Ureter (tissue), 1 donor: Measurements from ENCODE around the gene DACT1. TPM values are rescaled to one million over a fixed set of nuclear protein-coding genes. Genes with fewer than 3 reads are reported as not detected.
A peak's percentile ranks its signal among the peaks of the same experiment; 100 is the strongest.

Source experiments
- DNase-seq: peaks from one replicate; pipeline ENCODE4 v3.0.0-alpha.2; 2020; ENCODE audit warnings: low spot score
- total RNA-seq: library from RNA; stranded (reverse); gene quantifications from one replicate; pipeline ENCODE4 v1.2.4, GENCODE V29; 2023
- donor health status: DM: yes; HTN: yes; CAD: no.

DACT1 gene
- total RNA-seq, 1 donor from 2014 or later = 13.5 TPM

DNA sequence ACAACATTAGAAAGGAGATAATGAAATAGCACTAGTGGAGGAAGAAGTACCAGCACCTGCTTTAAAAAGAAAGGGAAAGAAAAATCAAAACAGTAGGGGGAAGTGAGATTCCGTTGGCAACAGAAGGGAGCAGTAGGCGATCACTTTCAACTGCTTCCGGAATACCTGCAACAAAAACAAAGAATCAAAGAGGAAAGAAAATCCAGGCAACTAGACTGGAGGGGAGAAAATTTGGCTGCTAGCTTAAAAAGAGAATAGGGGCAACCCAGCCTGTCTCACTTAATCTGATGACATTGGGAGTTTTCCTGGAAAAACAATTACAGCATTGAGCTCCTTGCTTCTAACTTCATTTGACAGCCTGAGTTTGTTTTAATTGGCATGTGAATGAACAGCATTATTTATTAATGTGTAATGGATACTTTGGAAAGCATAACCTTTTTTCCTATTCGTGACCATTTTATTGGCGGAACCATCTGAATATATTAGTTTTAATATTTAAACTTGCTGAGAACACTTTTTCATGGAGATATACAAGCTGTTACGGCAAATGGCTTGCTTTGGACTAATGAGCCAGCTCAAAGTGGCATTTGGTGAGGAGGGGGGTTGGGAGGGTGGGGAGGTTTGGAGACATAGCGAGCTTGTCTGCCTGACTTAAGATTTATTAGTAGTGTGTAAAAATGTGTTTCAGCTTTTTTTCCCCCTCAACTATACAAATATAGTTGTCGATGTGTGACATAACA is 2.5 kb upstream of the DACT1 start:
- no peak for DNase-seq

DNA sequence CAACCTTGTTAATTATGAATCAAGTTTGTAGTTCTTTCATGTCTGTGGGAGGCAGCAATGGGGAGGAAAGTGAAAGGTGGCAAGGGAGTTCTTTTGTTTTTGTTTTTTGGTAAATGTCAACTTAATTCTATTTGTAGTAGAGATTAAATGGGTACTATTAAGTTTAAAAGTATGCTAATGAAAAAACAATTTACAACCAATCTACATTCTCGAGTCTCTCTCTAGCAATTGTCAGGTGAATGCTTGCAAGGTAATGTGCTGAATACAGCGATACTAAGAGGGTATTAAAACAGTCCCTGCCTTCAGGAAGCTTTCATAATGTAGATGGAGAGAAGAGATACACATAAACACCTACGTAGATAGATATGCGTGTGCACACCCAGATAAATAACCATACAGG is 1.6 kb upstream of the DACT1 start:
- DNase-seq = no peak

DNA sequence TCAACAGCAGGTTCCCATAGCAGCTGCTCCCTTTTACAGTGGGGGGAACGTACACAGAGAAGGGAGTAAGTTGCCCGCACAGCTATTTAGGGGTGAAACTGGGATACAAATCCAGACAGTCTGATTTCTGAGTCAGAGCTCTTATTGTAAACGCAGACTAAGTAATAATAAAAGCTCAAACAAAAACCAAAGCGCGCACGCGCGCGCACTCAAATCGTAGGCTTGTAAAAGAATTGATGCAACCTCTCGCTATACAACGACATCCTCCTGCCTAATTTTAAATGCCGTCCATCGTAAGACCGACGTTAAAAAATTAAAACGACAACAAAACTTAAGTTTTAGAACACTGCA is 747 bp upstream of the DACT1 start:
- peak; percentile 58 for DNase-seq

DNA sequence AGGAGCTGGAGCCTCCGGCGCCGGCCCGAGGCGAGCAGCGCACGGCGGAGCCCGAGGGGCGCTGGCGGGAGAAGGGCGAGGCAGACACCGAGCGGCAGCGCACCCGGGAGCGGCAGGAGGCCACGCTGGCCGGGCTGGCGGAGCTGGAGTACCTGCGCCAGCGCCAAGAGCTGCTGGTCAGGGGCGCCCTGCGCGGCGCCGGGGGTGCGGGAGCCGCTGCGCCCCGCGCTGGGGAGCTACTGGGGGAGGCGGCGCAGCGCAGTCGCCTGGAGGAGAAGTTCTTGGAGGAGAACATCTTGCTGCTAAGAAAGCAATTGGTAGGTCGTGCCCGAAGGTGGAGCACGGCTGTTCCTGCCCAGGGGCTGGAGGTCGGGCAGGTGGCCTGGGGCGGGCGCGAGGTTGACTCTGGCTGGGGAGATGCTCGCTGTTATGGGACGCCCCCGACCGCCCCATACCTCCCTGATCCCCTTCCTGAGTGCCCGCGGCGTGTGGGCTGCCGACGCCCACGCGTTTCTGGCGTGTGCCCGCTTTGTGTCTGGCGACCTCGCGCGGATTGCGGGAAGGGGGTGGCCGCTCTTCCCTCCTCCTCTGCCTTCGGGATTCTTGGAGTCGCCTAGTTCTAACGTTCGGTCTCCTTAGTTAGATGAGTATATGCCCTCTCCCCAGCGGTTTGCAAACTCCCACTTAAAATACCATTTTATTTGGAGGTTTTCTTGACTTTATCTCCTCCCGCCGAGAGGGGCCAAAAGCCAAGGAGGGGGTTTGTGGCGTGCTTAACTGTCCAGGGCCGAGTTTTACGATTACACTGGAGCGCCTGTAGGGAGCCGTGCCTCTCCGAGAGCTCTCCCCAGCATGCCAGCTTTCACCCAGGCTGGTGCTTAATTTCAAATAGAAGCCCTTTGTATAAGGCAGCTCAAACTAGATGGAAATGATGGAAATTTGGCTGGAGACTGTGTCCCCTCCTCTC is 752 bp downstream of the DACT1 start:
- no peak for DNase-seq

DNA sequence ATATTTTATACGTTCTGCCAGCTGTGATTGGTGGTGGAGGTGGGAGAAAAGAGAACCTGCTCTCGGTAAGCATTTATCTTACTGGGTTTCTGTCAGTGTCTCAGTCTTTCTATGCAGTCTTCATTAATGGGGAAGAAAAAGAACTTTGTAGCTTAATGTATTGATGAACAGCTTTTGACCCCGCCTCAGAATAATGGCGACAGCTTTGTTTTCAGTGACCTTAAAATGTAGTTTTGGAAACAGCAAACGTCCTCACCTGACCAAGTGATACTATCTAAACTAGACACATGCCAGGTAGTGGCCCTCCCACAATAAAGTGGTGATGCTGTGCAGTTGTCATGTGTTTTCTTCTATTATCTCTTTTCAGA is 1.4 kb downstream of the DACT1 start:
- DNase-seq = no peak

DNA sequence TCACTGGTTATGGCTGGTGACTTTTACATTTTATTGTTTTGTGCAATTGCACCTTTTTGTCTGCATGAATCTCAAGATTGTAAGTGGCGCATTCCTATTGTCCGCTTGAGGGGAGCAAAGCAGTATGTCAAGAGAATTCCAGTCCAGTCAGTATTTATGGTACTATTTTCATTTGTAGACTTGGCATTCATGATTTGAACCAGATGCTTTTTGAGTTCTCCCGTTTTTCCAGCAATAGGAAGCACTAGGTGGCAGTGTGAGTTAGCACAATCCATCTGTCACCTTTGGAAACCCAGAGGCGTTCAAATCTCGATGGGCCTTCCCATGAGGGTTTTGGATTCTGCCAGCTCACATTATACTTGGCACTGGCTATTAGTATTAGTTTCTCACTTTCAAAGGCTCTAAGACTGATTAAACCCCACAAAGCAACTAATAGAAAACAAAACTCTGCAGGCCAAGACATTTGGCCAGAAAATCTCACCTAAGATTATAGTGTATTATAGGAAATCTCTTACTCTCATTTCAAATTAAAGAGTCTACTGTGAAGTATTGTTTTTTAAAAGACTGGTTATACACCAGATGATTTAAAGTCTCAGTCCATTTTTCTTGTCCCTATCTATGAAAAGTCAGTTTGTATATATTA is 2.2 kb downstream of the DACT1 start:
- peak; percentile 65 for DNase-seq

DNA sequence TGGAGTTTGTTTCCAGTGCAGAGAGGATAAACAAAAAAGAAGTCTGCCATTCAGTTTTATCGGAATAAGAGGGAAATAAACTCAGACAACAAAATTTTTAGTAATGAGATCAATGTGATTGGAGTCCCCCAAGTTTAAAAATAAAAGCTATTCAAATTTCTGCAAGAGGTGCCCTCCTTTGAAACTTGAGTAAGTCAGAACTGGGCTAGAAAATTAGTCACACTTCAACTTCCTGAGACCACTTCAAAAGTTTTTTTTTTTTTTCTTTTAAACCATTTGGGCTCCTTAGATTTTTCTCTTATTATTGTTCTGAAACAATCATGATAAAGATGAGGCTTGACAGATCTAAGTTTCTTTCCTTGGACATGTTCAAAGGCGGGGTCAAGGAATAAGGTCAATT is 3.2 kb downstream of the DACT1 start:
- no peak for DNase-seq

DNA sequence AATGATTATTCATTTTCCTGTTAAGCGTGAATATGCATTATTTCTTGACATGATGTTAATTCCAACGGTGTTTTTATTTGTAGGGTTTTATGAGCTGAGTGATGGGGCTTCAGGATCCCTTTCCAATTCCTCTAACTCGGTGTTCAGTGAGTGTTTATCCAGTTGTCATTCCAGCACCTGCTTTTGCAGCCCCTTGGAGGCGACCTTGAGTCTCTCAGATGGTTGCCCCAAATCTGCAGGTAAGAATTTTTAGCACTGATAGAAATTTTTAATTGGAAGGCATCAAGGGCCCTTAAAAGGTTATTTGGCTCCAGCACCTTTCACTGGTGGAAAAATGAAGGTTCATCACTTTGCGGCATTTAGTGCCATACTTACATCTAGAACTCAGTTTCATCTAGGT is 3.7 kb downstream of the DACT1 start:
- no peak for DNase-seq

DNA sequence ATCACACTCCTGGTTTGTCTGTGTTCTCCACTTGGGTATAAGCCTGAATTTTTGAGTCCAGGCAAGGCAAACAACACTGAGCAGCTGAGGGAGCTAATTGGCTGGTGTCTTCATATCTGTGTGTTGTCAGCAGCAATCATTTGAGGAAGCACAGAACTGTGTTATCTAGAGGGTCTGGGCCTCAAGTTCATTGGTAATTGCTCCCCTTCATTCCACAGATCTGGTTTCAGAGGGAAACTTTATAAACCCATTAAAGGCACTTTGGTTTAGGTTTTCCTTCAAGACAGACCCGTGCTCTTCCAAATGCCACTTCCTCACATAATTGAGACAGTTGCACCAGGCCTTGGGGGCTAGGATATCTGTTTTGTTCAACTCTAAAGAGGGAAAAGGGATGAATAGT is 5.6 kb downstream of the DACT1 start:
- DNase-seq = no peak

DNA sequence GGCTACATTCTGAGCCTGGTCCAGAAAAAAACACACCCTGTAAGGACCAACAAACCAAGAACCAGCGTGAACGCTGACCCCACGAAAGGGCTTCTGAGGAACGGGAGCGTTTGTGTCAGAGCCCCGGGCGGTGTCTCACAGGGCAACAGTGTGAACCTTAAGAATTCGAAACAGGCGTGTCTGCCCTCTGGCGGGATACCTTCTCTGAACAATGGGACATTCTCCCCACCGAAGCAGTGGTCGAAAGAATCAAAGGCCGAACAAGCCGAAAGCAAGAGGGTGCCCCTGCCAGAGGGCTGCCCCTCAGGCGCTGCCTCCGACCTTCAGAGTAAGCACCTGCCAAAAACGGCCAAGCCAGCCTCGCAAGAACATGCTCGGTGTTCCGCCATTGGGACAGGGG is 7.9 kb downstream of the DACT1 start:
- no peak for DNase-seq

DNA sequence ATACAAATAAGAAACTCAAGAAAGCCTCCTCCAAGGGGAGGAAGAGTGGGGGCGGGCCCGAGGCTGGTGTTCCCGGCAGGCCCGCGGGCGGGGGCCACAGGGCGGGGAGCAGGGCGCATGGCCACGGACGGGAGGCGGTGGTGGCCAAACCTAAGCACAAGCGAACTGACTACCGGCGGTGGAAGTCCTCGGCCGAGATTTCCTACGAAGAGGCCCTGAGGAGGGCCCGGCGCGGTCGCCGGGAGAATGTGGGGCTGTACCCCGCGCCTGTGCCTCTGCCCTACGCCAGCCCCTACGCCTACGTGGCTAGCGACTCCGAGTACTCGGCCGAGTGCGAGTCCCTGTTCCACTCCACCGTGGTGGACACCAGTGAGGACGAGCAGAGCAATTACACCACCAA is 8.7 kb downstream of the DACT1 start:
- no peak for DNase-seq

DNA sequence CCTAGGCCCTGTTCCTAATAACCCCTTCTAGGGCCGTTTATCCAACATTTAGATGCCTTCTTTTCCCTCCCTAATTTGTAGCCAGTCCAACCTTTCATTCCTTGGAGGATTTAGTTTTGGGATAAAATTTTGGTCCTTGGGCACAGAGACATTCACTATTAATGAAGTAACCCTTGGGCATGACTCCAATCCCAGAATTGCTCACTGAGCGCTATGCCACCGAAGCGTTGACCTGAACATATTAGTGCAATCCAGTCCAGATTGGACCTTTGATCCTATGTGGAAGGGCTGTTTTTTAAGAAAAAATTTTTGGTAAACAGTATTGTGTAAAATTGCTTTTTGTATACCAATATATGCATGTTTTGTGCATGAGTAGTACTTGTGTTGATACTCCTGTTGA is 10.0 kb downstream of the DACT1 start:
- no peak for DNase-seq

DNA sequence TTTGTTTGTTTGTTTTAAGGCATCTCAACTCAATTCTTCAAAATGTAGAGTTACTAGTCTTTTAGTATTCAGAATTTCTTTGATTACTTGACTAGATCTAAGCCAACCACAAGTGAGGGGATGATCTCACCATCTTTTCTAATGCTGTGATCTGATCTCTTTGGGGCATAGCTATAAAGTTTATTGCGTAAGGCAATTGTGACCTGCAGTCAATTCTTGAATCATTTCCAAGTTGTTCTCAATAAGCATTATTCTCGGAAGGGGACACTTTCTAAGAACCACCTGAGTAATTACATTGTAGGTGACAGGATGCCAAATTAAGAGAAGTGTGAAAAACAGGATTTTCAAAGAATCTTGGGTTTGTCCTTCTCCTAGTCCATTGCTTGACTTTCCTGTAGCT is 13.1 kb downstream of the DACT1 start:
- DNase-seq = no peak

DNA sequence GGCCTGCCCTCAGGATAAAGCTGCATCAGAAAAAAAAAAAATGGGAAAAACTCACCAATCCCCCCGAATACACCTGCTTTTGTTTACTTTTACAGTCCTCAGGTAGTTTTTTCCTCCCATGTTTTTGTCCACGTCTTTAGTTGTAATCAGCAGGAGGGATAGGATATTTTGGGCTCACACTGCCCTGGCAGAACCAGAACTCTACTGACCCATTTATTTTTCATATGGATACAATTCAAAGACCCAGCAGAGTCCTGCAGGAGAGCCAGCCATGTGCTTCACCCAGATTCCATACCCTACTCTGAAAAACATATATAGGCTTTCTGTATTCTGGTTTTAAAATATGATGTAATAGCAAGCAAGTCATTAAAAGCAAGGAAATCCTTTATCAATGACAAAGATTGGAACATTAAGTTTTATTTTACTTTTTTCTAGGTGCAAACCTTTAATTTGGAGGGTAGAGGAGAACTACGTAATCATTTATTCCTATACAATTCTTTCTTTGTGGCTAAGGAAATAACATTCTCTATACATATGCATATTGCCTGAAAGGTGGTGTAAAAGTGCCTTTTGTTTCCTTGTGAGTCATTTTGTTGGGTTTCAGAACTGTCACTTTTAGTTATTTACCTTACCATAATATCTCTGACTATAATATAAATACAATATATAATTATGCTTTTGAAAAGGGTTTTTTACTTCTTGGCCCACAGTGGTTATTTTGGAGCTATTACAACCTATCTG is 19.1 kb downstream of the DACT1 start:
- no peak for DNase-seq

DNA sequence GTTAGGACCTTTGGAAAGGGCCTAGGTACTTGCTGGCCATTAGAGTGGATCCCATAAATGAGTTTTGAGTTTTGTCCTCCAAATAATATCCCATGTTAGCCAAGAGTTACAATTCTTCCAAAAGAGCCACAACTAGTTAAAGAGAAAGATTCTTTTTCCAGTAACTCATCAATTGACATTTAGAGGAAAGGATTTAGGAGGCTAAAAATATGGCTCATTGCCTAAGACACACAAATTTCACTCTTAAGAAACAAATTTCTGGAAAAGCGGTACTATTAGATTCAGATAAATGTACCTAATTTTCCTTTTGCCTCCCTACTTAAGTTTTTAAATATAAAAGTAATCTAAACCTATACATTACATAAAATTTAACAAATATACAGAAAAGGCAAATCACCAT is 21.3 kb downstream of the DACT1 start:
- DNase-seq = no peak

DNA sequence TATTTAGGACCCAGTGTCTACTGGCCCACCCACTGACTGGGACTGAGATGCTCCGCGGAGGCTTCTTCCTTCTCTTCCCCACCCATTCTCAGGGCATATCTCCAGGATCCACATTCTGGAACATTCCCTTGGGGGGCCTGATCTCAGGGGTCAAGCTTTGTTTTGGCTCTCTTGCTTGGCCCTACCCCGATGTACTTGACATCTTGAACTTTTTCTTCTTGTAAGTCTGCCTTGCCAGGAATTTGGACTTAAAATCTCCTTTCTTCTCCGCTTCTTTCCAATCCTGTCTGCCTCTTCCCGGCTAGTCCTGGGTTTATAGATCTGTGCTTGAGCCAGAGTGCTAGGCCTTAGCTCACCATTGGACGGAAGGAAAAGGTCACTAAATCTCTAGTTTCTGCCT is 22.1 kb downstream of the DACT1 start:
- DNase-seq = peak; percentile 68

DNA sequence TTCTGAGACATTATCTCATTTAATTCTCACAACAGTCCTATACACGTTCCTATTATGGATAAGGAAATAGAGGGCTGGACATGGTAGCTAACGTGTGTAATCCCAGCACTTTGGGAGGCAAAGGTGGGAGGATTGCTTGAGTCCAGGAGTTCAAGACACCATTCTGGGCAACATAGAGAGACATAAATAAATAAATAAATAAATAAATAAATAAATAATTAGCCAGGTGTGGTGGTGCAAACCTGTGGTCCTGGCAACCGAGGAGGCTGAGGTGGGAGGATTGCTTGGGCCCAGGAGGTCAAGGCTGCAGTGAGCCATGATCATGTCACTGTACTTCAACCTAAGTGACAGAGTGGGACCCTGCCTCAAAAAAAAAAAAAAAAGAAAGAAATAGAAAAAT is 22.6 kb downstream of the DACT1 start:
- DNase-seq = no peak

DNA sequence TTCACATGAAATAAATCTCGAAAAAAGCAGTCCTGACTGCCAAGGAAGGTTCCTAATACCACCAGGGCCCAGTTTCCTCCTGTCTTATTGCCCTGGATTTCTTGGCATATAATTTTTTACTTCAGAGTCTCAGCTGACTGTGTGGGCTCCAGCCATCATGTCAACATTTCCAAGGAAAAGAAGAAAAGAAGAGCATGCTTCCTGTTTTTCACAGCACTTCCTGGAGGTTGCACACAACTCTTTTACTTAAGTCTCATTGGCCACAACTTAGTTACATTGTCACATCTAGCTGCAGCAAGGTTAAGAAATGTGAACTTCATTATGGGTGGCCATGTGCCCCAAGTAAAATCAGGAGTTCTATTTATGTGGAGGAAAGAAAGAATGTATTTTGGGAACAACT is 24.3 kb downstream of the DACT1 start:
- DNase-seq = no peak

DNA sequence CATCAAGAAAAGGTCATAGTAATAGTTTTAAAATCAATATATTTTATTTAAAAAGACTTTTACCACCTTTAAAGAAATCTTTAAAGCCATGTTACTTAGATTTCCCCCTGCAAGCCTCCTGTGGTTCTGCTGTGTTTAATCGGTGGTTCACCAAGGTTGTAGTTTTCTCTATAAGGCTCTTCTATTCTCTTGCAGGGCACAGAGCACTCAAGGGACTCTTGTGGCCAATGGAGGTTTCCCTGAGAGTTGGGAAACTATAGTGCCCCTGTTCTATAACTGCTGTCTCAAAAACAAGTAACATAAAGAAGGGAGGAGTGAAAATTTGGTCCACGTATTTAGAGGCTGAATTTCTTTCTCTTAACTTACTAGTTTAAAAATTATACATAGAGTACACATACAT is 25.0 kb downstream of the DACT1 start:
- no peak for DNase-seq

DNA sequence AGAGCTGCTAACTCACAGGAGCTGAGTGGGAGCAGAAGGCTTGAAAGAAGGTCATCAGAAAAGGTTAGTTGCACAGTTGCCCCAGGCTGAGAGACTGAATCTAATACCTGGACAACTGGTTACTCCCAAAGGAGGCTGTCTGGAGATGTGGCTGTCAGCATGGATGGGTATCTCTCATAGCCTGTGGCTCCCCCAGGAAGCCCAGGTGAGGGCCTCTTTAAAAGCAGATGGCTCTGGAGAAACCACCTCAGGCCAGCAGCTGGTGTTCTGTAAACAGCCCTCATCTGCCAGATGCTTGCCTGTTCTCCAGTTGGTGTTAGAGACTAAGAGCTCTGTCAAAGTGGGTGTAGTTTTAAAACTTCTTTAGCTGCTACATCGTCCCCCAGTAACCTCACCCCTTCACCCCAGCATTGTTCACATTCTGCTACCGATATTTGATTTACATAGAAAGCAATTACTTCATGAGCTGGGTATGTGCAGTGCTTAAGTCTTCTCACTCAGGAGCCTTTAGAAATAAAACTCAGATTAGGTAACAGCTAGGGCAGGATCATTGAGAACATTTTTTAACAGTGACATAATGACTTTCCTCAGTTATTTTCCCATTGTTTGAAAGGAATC is 25.8 kb downstream of the DACT1 start:
- no peak for DNase-seq

DNA sequence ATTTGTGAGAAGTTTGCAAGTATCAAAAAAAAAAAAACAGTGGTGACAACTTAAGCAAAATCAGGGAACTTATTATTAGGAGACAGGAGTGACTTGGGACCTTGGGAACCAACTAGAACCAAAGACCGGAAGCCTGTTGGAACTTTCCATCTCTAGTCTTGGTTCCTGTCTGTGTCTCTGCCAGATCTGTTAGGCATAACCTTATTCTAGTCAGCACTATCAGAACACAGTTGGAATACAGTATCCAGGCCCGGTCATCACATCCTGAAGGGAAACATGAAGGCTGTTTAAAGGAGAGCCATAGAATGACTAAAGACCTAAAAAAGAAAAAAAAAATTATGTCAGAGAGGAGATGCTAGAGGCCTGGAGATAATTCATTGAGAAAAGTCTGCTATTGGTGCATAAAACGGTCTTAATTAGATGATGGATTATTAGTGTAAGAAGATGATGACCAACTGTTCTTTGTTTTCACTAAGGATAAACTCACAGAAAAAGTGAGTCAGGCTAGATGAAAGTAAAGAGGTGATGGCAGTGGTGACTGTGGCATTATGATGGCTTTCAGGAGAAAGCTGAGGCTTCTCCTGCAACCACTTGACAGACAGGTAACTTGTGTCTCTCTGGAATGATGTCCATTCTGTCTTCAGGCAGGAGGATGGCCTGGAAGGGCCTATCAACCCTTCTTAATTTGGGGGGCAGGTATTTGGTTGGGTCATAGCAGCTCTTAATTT is 28.2 kb downstream of the DACT1 start:
- no peak for DNase-seq
